Neuron (in vitro differentiated cells): ENCODE results near the gene CBX7.
"Not testable (repeated sequence)": the region's sequence is repeated elsewhere in the genome, so short reads cannot be mapped to it uniquely, and the experiment has no call there.

Experiments
- H2AFZ ChIP-seq: one replicate; pipeline ENCODE4 v1.6.1; 2013; ENCODE audit warnings: low read depth, mild to moderate bottlenecking, inconsistent platforms, low read length, moderate library complexity
- H3K27me3 ChIP-seq: one replicate; pipeline ENCODE4 v1.6.1; 2013; ENCODE audit warnings: low read length; ENCODE audit not compliant: insufficient read depth
- H3K36me3 ChIP-seq: one replicate; pipeline ENCODE4 v1.6.1; 2013; ENCODE audit warnings: low read length; ENCODE audit not compliant: insufficient read depth
- H3K4me1 ChIP-seq: one replicate; pipeline ENCODE4 v1.6.1; 2013; ENCODE audit warnings: low read length; ENCODE audit not compliant: insufficient read depth
- H3K4me3 ChIP-seq: 2 replicates; pipeline ENCODE4 v1.5.1; 2013; ENCODE audit warnings: mild to moderate bottlenecking, low read length, moderate library complexity
- H3K9me3 ChIP-seq: one replicate; pipeline ENCODE4 v1.6.1; 2013; ENCODE audit warnings: low read length

Gene CBX7

DNA sequence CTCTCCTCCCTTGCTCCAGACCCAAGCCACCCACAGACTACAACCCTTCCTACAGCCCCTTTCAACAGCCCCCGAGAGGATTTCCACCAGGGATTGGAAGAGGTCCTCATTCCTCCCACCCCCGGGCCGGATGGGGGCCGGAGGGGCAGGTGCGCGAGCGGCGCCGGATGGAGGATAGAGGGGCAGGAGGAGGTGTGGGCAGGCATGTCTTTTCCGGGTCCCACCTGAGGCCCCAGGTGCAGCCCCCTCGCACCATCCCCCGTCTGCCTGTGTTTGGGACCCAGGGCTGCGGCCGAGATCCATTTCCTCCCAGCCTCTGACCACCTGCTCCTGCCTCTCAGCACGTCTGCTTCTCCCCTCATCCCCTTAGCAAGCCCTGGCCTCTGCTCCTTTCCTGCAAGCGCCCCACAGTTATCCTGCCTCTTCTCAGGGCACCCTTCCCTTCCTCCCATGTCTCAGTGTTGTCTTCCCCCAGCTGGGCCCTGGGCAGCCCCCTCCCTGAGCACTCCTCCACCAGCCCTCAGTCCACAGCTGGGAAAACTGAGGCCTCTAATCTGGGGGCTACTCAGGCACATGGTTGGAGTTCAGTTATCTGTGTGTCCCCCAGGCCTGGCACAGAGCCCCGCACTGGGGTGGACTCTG, 19.3 kb upstream of the CBX7 start:
- Histone ChIP-seq H3K4me1 (peaks cover 43% of the 10 kb centered on the region), H3K4me3 (no peak overlapping the region), H3K36me3 (no peaks in the 10 kb centered on the region), H2AFZ (no peak overlapping the region), H3K27me3 (peaks cover 4% of the 10 kb centered on the region), H3K9me3 (no peaks in the 10 kb centered on the region)

DNA sequence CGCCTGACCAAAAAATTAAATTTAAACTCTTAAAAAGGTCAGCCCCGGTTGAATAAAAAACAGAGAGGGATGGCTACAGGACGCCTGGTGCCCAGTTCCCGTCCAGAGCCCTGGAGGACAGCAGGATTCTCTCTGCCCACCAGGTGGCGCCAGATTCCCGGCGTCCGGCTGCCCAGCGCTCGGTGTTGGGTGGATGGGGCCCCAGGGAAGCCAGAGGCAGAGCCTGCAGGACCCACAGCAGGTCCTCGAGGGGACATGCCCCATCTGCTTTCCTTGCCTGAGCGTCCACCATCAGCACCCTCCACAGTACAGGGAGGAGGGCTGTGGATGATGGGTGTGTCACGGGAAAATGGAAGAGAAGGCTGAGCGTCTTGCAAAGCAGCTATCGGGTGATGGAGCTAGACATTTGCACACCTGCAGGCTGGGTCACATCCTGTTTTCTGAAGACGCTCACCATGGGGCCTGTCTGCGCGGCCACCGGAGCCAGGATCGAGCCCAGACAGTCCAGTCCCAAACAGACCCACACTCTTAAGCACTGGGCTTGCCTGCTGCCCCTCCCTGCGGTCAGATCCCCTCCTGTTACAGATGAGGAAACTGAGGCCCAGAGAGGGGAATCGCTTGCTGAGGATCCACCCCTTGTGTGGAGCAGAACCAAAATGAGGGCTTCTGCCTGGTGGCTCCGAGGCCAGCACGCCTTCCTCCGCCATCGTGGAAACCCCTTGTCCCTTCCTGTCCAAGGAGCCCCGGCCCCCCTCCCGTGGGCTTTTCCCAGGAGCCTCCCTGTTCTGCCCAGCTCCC, 18.5 kb upstream of the CBX7 start:
- Histone ChIP-seq H3K4me3 (no peak overlapping the region), H2AFZ (no peak overlapping the region), H3K27me3 (peaks cover 4% of the 10 kb centered on the region), H3K36me3 (no peaks in the 10 kb centered on the region), H3K4me1 (peaks cover 41% of the 10 kb centered on the region), H3K9me3 (peaks cover 2% of the 10 kb centered on the region)

DNA sequence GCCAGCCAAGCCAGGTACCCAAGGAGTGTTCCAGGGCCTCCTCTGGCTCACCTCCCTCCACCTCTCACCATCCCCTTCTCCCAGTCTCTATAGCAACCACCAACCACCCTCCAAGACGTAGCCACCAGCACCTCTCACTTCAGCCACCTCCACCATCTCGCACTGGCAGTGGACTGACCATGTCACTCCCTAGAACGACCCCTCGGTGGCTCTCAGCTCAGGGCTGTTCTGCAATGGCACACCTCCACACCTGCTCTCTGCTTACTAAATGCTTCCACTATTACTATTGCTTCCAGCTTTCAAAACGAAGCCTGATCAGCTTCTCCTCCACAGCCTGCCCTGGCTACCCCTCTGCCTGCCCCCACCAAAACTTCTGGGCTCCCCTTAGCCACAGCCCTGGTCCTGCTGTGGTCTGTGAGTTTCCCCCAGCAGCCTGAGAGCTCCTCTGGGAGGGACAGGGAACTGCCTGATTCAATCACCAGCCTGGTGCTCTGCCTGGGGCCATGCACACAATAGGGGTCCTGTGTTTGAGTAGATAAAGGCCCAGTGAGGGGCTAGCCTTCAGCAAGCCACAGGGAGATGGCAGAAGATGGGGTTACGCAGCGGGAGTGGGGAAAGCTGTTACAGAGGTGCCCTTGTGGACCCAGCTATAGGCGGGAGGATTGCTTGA, 17.5 kb upstream of the CBX7 start:
- Histone ChIP-seq H3K36me3 (no peaks in the 10 kb centered on the region), H3K27me3 (peaks cover 4% of the 10 kb centered on the region), H2AFZ (no peak overlapping the region), H3K9me3 (peaks cover 2% of the 10 kb centered on the region), H3K4me3 (no peak overlapping the region), H3K4me1 (peaks cover 31% of the 10 kb centered on the region)

- H3K4me3 ChIP-seq, result no peak overlapping the region
- peaks cover 9% of the 10 kb centered on the region for H3K4me1 ChIP-seq
- H2AFZ ChIP-seq, result no peak overlapping the region
- H3K36me3 ChIP-seq, result no peaks in the 10 kb centered on the region
- peaks cover 4% of the 10 kb centered on the region for H3K27me3 ChIP-seq
- H3K9me3 ChIP-seq, result peaks cover 2% of the 10 kb centered on the region
Observed at GRCh38 chr22:39166547-39166946, 14.1 kb upstream of the CBX7 start.

GRCh38 chr22:39156093-39156492, 3.6 kb upstream of the CBX7 start:
- not testable (repeated sequence) for H3K9me3 ChIP-seq, H3K4me1 ChIP-seq, H3K36me3 ChIP-seq, H3K4me3 ChIP-seq, H2AFZ ChIP-seq
- H3K27me3 ChIP-seq, result peaks cover 35% of the 10 kb centered on the region

DNA sequence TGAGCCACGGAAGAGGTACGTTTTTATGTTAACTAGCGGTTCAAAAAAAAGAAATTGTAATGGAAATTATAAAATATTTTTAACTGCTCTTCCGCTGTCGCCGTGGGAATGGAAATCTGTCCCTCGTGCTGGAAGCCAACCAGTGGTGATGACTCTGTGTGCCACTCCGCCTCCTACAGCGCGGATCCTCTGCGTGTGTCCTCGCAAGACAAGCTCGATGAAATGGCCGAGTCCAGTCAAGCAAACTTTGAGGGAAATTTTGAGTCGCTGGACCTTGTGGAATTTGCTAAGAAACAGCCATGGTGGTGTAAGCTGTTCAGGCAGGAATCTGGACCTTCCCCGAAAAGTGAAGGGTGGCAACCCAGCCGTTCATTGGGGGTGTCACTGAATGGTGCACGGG, 2.9 kb upstream of the CBX7 start:
- Histone ChIP-seq H3K27me3 (peaks cover 35% of the 10 kb centered on the region), H3K36me3 (no peaks in the 10 kb centered on the region), H3K4me1 (no peaks in the 10 kb centered on the region), H3K4me3 (no peak overlapping the region), H2AFZ (no peak overlapping the region), H3K9me3 (no peaks in the 10 kb centered on the region)

DNA sequence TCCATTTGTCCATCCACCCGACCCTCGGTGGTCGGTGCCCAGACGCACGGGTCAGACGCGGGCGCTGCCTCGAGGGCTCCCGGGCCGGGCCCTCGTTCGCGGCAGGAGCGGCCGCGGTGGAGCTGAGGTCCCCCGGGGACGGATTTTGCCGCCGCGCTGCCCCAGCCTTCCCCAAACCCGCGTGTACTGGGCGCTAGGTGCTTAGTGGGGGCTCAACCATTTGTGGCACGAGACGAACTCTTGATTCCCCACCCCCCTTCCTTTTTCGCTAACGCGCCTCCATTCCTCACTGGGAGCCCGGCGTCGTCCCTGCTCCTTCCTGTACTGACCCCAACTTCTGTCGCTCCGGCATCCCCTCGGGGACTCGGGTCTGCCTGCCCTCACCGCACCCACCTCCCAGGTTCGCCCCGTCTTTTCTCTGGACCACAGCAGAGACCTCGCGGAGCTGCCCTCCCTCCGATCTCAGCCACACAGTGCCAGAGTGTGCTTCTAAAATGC, 789 bp upstream of the CBX7 start:
- H3K36me3 ChIP-seq, result no peaks in the 10 kb centered on the region
- H3K9me3 ChIP-seq, result no peaks in the 10 kb centered on the region
- peak overlapping the region; percentile 99 for H2AFZ ChIP-seq
- H3K4me1 ChIP-seq, result no peaks in the 10 kb centered on the region
- peaks cover 35% of the 10 kb centered on the region for H3K27me3 ChIP-seq
- peak overlapping the region; percentile 61 for H3K4me3 ChIP-seq

DNA sequence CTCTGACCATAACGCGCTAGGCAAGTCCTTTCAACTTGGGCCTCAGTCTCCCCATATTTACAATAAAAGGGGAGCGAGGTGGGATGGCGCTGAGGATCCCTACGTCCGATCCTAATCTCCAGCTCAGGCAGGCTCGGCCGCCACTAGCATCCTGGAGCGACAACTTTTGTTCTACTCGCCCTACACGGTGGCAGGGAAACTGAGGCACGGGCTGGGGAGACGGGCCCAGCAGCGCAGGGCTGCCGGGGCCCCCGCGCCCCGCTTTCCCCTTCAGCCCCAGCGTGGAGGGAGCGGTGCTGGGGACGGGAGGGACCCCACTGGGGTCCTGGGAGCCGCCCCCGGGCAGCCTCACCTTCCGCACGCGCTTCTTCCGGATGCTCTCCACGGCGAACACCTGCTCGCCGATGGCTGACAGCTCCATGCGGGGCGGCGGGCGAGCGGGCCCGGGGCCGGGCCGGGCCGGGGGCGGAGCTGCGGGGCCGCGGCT, 413 bp downstream of the CBX7 start:
- no peaks in the 10 kb centered on the region for H3K4me1 ChIP-seq
- H3K36me3 ChIP-seq, result no peaks in the 10 kb centered on the region
- H2AFZ ChIP-seq, result peak overlapping the region; percentile 56
- peaks cover 28% of the 10 kb centered on the region for H3K27me3 ChIP-seq
- peak overlapping the region; percentile 61 for H3K4me3 ChIP-seq
- H3K9me3 ChIP-seq, result no peaks in the 10 kb centered on the region

DNA sequence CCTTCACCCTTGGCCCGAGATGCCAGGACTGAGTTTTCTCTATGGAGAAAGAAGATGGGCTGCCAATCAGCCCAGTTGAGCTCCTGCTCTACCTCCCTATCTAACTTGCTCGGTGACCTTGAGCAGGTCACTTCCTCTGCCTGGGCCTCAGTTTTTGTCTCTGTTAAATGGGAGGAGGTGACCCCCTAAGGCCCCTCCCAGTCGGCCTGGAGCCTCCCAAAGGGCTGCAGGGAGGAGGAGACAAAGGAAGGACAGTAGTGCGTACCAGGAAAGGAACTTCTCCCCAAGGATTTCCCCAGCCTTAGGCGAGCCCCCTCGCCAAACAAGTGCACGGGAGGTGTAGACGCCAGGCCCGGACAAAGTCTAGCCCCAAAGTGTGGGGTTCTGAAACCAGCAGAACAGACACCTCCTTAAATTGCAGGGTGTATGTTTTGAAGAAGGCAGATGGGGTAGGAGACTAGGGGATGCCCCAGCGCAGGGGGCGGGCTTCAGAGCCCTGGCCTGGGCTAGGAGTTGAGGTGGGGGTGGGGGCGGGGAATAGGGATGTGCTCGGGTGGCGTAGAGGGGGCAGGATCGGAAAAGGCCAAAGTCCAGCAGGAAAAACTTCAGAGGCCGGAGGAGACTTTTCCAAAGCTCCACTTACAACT, 1.0 kb downstream of the CBX7 start:
- H3K9me3 ChIP-seq, result no peaks in the 10 kb centered on the region
- no peaks in the 10 kb centered on the region for H3K36me3 ChIP-seq
- peaks cover 28% of the 10 kb centered on the region for H3K27me3 ChIP-seq
- H2AFZ ChIP-seq, result no peak overlapping the region
- H3K4me3 ChIP-seq, result no peak overlapping the region
- H3K4me1 ChIP-seq, result no peaks in the 10 kb centered on the region

GRCh38 chr22:39150848-39151215, 1.6 kb downstream of the CBX7 start:
- H2AFZ ChIP-seq, result no peak overlapping the region
- peaks cover 4% of the 10 kb centered on the region for H3K4me1 ChIP-seq
- H3K4me3 ChIP-seq, result no peak overlapping the region
- H3K36me3 ChIP-seq, result no peaks in the 10 kb centered on the region
- H3K9me3 ChIP-seq, result no peaks in the 10 kb centered on the region
- H3K27me3 ChIP-seq, result peaks cover 24% of the 10 kb centered on the region

DNA sequence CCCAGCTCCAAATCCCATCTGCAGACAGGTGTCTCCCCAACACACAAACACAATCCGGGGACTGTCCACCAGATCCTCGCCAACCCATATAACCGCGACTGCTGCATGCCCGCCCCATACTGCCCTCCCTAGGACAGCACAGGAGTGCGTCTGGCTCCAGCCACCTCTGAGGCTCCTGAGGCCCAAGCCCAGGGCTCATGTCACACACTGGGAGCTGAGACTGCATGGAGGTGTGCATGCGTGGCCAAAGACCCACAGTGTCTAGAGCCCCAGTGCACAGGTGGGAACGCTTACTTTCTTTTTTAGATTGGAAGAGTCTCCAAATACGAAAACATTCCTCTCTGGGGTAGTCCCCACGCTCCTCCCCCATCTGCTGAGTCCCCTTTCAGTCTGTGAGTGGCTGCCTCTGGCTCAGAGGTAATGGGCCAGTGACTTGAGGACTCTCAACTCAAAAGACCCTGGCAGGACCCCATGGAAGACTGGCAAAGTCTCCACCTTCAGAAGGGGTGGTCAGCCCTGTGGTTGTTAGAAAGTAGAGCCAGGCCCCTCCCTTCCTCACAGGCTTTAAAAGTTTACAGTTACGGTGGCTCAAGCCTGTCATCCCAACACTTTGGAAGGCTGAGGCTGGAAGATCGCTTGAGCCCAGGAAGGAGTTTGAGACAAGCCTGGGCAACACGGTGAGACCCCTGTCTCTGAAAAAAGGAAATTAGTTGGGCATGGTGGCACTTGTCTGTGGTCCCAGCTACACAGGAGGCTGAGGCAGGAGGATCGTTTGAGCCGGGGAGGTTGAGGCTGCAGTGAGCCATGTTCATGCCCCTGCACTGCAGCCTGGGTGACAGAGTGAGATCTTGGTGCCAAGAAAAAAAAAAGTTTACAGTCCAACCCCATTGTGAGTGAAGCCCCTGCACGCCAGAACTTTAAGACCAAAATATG, 2.3 kb downstream of the CBX7 start:
- Histone ChIP-seq H3K4me1 (peaks cover 5% of the 10 kb centered on the region), H3K27me3 (peaks cover 18% of the 10 kb centered on the region), H2AFZ (no peak overlapping the region), H3K36me3 (no peaks in the 10 kb centered on the region), H3K4me3 (no peak overlapping the region), H3K9me3 (no peaks in the 10 kb centered on the region)
